H4 (cell line): ENCODE data around the gene DZANK1. TPM values are rescaled to one million over a fixed set of nuclear protein-coding genes. Genes with fewer than 3 reads are reported as not detected.
"Not testable (repeated sequence)": the region's sequence is repeated elsewhere in the genome, so short reads cannot be mapped to it uniquely, and the experiment has no call there.

ENCODE experiments used
- DNase-seq: peaks from one replicate; pipeline ENCODE4 v3.0.0-alpha.2; 2015; ENCODE audit warnings: low spot score
- total RNA-seq: library from RNA; depleted of rRNA; stranded (reverse); fragments of >200 nt; shearing (Covaris generic); gene quantifications from 2 replicates; pipeline ENCODE4 v1.2.3, GENCODE V29; 2014

Gene DZANK1
- total RNA-seq, 1 experiment from 2014 or later: 0.66 TPM

DNA sequence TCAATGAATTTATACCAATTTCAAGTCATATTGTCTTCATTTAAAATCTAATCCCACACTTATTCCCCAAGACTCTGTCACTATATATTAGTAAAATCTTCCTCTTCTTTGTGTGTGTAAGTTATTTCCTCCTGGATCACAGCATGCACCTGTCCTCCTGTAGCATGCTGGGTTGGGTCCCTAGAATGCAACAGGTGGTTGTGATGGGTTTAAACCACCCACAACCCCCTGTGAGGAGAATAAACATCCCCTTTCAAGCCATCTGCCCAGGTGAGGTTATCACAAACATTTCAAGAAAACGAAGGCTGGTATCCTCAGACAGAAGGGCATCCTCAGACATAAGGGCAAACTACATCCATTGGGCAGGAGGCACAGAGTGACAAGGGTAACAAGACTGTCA is 26.4 kb downstream of the DZANK1 start:
- DNase-seq: no peak

- DNase-seq: no peak
Observed at GRCh38 chr20:18436847-18437246, 30.0 kb downstream of the DZANK1 start.

DNA sequence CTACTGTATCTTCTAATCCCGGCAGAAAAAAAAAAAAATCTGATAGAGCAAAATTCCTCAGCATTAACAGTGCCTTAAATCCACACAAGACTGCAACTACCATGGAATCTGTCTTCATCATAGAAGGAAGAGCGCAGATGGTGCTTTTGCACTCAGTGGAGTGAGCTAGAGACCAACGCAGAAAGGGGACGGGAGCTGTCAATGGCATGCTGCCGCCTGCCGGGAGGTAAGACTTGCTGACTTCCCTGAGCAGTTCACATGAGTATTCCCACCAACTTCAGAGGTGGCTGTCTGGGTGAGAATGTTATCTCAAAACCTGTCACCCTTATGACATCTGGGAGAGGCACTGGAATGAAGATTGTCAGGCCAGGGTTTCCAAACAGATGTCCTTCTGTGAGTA is 35.6 kb downstream of the DZANK1 start:
- DNase-seq: no peak

GRCh38 chr20:18430172-18430826 is 36.5 kb downstream of the DZANK1 start:
- no peak for DNase-seq

DNA sequence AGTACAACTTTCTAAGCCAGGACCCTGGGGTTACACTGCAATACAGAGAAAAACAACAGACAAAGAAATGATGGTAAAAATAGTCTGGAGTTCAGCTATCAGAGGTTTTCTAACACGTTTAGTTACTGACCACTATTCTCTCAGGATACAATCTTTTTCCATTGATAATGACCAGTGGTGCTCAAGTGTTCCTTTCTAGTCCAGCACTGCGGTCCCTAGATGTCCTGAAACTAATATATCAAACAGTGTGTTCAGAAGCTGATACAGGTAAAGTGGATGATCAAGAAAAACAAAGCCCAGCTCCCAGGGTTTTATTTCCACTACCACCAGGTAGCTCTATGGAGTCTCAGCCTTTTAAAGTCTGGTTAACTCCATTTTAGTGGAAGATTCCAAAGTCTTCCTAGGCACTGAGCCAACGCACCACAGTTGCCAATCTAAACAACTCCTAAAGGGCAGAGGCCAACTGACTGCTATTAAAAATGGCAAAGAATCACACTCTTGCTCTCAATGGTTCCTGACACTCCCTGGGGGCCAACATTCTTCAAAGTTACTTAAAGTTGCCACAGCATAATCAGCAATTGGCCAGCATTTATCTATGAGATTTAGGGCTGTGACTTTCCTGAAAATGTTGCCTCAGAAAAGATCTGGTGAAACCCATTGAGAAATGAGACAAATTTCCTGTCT is 38.2 kb downstream of the DZANK1 start:
- DNase-seq: no peak

DNA sequence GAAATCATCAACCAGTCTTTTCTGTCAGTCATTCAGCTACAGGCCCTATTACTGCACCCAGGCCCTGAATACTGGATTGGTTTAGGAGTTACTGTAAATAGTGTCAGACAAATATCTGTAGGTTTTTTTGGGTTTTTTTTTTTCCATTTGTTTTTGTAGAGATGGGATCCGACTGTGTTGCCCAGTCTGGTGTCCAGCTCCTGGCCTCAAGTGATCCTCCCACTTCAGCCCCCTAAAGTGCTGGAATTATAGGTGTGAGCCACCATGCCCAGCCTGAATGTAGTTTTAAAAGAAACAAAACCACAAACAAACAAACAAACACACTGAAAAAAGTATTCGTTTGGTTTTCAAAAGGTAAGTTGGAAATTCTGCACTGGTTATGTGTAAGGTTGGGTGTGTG is 39.6 kb downstream of the DZANK1 start:
- DNase-seq: no peak

- no peak for DNase-seq
Observed at GRCh38 chr20:18421608-18422007, 45.2 kb downstream of the DZANK1 start.

GRCh38 chr20:18416486-18416885 is 50.3 kb downstream of the DZANK1 start:
- no peak for DNase-seq

- DNase-seq: no peak
Observed at GRCh38 chr20:18414140-18414539, 52.7 kb downstream of the DZANK1 start.

DNA sequence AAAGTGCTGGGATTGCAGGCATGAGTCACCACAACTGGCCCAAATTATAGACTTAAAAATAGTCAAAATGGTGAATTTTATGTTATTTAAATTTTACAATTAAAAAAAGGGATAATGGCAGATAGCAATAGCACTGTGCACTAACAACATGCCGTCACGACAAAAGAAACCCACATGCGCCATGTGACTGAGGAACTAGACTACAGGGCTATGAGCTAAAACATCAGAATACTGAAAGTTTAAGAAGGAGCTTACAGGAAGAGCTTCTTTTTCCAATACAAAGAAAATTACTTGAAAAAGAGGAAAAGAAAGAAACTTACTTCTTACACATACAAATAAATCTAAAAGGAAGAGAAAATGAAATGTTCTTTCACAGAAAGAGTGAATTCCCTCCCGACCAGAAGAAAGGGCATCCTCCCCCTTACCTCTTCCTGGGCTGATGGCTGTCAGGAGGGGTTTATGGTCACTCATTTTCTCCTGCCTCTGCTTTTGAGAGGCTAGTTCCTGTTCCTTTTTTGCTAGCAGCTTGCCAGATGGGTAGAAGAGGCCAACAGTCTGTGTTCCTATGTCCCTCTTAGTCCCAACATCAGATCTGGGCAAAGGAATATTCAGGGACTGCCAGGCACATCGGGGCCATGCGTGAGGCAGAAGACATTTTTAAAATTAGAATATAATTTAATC is 54.5 kb downstream of the DZANK1 start:
- DNase-seq: no peak

GRCh38 chr20:18405826-18406225 is 61.0 kb downstream of the DZANK1 start:
- no peak for DNase-seq

- DNase-seq: peak; percentile 50
Observed at GRCh38 chr20:18404172-18404571, 62.7 kb downstream of the DZANK1 start.

- no peak for DNase-seq
Observed at GRCh38 chr20:18403269-18403668, 63.6 kb downstream of the DZANK1 start.

- no peak for DNase-seq
Observed at GRCh38 chr20:18401305-18401704, 65.5 kb downstream of the DZANK1 start.

DNA sequence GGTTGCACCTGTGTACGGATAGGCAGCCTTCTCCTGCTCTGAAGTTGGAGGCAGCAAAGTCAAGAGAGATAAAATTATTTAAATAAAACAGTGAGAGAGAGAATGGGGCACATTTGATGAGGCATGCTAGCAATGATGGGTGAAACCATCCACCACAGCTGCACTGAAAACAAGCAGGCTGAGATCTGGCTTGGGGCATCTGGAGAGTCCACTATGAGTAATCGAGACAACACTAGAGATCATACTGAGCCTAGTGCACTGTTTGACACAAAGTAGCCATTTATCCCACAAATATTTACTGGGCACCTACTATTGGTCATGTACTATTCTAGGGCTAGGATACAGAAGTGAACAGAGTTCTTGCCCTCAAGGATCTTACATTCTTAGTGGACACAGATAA is 66.4 kb downstream of the DZANK1 start:
- DNase-seq: no peak

- not testable (repeated sequence) for DNase-seq
Observed at GRCh38 chr20:18398713-18399112, 68.1 kb downstream of the DZANK1 start.

GRCh38 chr20:18397030-18397429 is 69.8 kb downstream of the DZANK1 start:
- no peak for DNase-seq

DNA sequence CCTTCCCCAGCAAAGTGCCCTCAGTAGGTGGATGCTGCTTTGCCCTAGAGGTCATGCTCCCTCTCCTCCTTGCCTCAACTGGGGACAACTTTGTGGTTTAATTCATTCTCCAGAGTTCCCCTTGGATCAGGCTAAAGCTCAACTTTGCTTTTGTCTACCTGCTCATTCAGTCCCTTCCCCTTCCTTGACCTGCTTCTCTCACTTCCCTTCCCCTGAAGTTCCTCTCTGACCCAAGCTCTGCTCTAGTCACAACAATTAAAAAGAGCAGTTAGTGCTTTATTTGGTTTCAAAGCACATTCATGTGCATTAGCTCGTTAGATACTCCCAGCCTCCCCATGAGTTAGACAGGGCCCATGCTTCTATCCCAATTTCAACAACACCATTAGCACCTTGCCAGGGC is 71.3 kb downstream of the DZANK1 start:
- DNase-seq: no peak

DNA sequence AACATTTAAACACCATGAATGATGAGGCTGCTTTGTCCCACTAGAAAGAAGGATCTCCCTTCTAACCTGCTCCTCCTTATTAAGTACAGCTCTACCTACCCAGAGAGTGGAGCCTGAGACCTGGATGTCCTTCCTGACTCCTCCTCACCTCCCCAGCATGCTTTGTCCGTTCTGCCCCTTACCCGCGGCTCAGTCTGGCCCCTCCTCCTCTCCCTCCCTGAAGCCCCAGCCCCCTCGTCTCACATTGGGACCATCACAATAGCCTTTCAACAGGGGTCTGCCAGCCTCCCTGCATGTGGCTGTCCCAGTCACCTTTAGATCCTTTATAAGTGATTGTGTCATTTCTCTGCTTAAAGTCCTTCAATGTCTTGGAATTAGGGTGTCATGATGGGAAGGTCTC is 72.5 kb downstream of the DZANK1 start:
- no peak for DNase-seq

DNA sequence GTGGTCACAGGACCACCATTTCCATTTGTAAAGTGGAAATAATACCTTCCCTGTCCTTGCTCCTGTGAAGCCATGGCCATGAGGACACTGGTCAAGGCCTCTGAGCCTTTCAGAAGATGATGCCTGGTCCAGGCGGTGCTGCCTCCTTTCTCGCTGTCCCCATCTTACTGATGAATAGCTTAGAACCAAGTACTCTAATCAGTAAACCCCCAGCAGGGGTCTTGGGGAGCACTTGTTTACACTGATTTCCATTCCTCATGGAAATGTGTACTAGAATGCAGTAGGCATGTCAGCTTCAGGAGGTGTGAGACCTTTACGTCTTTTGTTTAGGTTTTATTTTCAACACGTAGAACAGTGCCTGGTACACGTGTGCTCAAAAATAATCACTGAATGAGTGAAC is 75.1 kb downstream of the DZANK1 start:
- DNase-seq: no peak

- DNase-seq: no peak
Observed at GRCh38 chr20:18390201-18390600, 76.6 kb downstream of the DZANK1 start.

- DNase-seq: no peak
Observed at GRCh38 chr20:18388860-18389259, 78.0 kb downstream of the DZANK1 start.

DNA sequence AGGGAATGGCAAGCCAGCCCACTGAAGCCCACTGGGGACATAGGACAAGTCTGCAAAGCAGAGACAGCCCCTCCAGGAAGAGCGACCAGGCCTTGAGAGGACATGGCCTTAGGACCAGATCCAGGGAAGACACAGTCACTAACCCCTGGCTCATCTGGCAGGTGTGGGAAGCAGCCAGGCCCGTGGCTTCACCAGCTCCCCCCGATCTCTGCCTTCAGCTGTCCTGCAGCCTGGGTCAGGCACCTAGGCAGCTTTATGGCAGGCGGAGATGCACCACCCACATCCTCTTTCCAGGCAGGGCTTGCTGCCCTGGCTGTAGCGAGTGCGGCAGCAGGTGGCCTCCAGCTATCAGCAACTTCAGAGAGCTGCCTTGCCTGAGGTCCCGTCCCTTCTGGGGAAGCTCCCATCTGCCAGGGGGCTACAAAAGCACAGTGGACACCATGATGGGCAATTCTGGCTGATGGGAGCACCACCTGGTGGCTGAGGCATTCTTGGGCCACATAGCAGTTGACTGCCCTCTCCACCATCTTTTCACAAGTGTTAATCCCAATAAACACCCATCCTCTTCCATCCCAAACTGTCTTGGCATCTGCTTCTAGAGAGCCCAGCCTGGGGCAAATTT is 85.8 kb downstream of the DZANK1 start:
- no peak for DNase-seq
